ENCODE measurements around the gene SNRNP25. TPM values are rescaled to one million over a fixed set of nuclear protein-coding genes. Genes with fewer than 3 reads are reported as not detected.
A peak's percentile ranks its signal among the peaks of the same experiment; 100 is the strongest.

SNRNP25 gene
- total RNA-seq, 4 donors from 2014 or later: 9.5 to 21.7 (median 13.9) TPM

DNA sequence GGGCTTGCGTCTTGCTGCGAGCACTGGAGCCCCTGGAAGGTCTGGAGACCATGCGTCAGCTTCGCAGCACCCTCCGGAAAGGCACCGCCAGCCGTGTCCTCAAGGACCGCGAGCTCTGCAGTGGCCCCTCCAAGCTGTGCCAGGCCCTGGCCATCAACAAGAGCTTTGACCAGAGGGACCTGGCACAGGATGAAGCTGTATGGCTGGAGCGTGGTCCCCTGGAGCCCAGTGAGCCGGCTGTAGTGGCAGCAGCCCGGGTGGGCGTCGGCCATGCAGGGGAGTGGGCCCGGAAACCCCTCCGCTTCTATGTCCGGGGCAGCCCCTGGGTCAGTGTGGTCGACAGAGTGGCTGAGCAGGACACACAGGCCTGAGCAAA, 31.8 kb downstream of the SNRNP25 start:
- Histone ChIP-seq H3K36me3 (peaks cover 81% of the 10 kb centered on the region), H3K4me3 (no peak overlapping the region), H3K4me1 (peaks cover 25% of the 10 kb centered on the region), H3K27me3 (no peaks in the 10 kb centered on the region), H3K9me3 (no peaks in the 10 kb centered on the region), H3K27ac (no peak overlapping the region)
- DNase-seq (ENCODE audit: low spot score in 2 of 2): no peak
- no peak for TF ChIP-seq EP300 (IDR thresholded peaks at IDR 0.05)
- TF ChIP-seq, protein P1, sequence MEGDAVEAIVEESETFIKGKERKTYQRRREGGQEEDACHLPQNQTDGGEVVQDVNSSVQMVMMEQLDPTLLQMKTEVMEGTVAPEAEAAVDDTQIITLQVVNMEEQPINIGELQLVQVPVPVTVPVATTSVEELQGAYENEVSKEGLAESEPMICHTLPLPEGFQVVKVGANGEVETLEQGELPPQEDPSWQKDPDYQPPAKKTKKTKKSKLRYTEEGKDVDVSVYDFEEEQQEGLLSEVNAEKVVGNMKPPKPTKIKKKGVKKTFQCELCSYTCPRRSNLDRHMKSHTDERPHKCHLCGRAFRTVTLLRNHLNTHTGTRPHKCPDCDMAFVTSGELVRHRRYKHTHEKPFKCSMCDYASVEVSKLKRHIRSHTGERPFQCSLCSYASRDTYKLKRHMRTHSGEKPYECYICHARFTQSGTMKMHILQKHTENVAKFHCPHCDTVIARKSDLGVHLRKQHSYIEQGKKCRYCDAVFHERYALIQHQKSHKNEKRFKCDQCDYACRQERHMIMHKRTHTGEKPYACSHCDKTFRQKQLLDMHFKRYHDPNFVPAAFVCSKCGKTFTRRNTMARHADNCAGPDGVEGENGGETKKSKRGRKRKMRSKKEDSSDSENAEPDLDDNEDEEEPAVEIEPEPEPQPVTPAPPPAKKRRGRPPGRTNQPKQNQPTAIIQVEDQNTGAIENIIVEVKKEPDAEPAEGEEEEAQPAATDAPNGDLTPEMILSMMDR (IDR thresholded peaks at IDR 0.05): no peak
- no peak for TF ChIP-seq POLR2A (IDR thresholded peaks at IDR 0.05)
- no peak for TF ChIP-seq POLR2AphosphoS5 (IDR thresholded peaks at IDR 0.05)
- WGBS: 71% methylated on average over 4 of the region's 18 CpGs

DNA sequence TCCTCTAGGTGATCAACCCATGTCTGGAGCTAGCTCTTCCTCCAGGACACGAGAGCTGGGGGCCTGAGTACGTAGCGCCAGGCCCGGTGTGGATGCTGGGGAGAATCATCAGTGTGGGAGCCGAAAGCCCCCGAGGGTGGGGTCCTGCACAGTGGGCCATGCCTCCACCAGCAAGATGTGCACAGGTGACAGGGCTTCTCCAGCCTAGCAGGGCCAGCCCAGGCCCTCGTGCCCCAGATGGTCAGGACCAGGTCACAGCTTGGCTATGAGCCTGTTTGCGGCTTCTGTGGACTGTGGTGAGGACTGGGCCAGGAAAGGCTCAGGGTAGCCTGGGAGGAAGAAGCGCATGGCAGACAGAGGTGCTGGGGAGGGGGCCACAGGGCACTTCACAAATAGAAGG, 32.2 kb downstream of the SNRNP25 start:
- DNase-seq (ENCODE audit: low spot score in 2 of 2): no peak
- 82% methylated on average over 9 of the region's 9 CpGs for WGBS
- H3K36me3 ChIP-seq: peaks cover 78% of the 10 kb centered on the region
- H3K27me3 ChIP-seq: no peaks in the 10 kb centered on the region
- H3K27ac ChIP-seq: no peak overlapping the region
- TF ChIP-seq, protein P1 (IDR thresholded peaks at IDR 0.05): no peak
- TF ChIP-seq POLR2AphosphoS5 (IDR thresholded peaks at IDR 0.05): no peak
- TF ChIP-seq POLR2A (IDR thresholded peaks at IDR 0.05): no peak
- TF ChIP-seq EP300 (IDR thresholded peaks at IDR 0.05): no peak
- H3K4me1 ChIP-seq: peaks cover 25% of the 10 kb centered on the region
- no peaks in the 10 kb centered on the region for H3K9me3 ChIP-seq
- H3K4me3 ChIP-seq: no peak overlapping the region

DNA sequence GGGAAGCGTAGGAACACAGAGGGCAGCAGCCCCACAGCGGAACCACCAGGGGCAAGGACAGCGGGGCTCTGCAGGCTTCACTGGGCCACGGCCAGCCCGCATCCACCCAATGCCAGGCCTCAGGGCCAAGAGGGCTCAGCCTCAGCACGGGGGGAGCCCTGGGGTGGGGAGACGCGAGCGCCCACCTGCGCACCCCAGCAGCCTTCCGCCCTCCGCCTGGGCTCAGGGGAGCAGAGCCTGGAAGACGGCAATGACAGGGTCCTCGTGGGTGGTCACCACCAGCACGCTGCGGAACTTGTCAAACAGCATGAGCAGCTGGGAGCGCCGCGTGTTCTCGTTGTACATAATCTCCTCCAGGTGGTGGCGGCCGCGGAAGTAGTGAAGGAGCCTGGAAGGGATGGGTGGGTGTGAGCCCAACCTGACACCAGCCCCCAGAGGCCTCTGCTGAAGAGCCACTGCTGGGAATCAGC, 32.9 kb downstream of the SNRNP25 start:
- Histone ChIP-seq H3K4me1 (peaks cover 28% of the 10 kb centered on the region), H3K9me3 (no peaks in the 10 kb centered on the region), H3K4me3 (no peak overlapping the region), H3K27ac (no peak overlapping the region), H3K27me3 (no peaks in the 10 kb centered on the region), H3K36me3 (peaks cover 74% of the 10 kb centered on the region)
- 95% methylated on average over 15 of the region's 23 CpGs for WGBS
- DNase-seq (ENCODE audit: low spot score in 2 of 2): no peak
- TF ChIP-seq POLR2AphosphoS5 (IDR thresholded peaks at IDR 0.05) (no peak), EP300 (IDR thresholded peaks at IDR 0.05) (no peak), POLR2A (IDR thresholded peaks at IDR 0.05) (no peak)
- TF ChIP-seq, protein P1 (IDR thresholded peaks at IDR 0.05): no peak

DNA sequence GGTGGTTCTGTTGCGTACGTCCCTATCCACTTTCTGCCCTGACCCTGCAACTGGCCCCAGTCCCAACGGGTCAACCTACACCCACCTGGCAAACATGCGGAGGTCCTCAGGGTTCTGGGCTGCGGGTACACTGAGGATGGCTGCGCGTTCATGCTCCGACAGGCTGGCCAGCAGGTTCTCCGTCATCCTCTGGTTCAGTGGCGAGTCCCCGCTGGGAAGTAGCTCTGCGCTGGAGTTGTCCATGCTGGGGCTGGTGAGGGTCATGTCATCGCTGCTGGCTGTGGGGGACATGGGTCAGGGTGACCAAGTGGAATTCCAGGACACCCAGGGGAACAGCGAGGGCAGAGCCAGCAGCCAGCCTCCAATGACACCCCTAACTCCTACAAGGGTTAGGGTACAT, 35.0 kb downstream of the SNRNP25 start:
- H3K36me3 ChIP-seq: peaks cover 75% of the 10 kb centered on the region
- peaks cover 33% of the 10 kb centered on the region for H3K4me1 ChIP-seq
- H3K4me3 ChIP-seq: no peak overlapping the region
- no peaks in the 10 kb centered on the region for H3K27me3 ChIP-seq
- no peak for DNase-seq (ENCODE audit: low spot score in 2 of 2)
- H3K27ac ChIP-seq: no peak overlapping the region
- no peaks in the 10 kb centered on the region for H3K9me3 ChIP-seq
- WGBS: no CpG with 5 or more reads among the region's 14 CpGs
- TF ChIP-seq POLR2AphosphoS5 (IDR thresholded peaks at IDR 0.05) (no peak), EP300 (IDR thresholded peaks at IDR 0.05) (no peak), POLR2A (IDR thresholded peaks at IDR 0.05) (no peak)
- TF ChIP-seq, protein P1 (IDR thresholded peaks at IDR 0.05): no peak

DNA sequence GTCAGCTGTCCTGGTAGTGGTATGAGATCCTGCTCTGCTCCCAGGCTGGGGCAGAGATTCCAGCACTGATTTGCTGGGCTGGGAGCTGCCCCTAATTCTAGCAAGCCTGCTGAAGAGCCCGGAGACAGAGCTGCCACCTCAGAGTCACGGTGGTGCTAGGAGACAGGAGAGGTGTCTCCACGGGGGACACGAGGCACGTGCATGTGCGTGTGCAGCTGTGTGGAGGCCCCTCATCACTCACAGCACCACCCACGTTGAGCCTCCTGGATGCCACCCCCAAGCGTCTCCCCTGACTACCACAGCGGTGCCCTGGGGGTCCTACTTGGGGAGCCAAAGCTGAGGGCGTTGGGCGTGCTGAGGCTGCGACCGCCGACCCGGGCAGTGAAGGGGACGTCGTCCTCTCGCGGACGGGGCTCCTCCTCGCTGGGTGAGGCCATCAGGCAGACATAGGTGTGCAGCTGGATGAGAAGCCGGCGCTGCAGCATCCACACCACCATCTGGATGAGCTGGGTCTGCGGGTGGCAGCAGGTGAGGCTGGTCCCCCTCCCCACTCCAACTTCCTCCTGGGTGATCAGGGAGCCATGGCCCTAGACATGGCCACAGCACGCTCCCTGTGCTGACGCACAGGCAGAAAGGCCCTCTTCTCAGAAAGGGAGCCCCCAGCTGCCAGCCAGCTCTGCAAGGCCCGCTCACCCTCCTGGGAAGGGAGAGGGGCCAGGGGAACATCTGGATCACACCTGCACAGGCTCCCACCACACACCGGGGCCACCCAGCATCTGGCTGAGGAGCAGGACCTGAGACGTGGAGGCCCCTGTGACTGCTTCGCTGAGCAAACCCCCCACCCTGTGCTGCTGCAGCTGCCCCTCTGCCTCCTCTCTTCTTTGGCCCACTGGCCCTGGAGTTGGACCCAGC, 36.0 kb downstream of the SNRNP25 start:
- peaks cover 70% of the 10 kb centered on the region for H3K36me3 ChIP-seq

More for the DNA sequence above, 36.0 kb downstream of the SNRNP25 start:
- peak in 1 of 2 donors; percentile 58 for DNase-seq (ENCODE audit: low spot score in 2 of 2)
- 89% methylated on average over 17 of the region's 30 CpGs for WGBS
- no peak for TF ChIP-seq EP300 (IDR thresholded peaks at IDR 0.05)
- TF ChIP-seq POLR2A (IDR thresholded peaks at IDR 0.05): no peak
- TF ChIP-seq, protein P1 (IDR thresholded peaks at IDR 0.05): no peak
- no peak for TF ChIP-seq POLR2AphosphoS5 (IDR thresholded peaks at IDR 0.05)
- Histone ChIP-seq H3K9me3 (no peaks in the 10 kb centered on the region), H3K27me3 (no peaks in the 10 kb centered on the region), H3K27ac (no peak overlapping the region), H3K4me1 (peaks cover 24% of the 10 kb centered on the region), H3K4me3 (no peak overlapping the region)
